Bronchial epithelial cell (primary cell): ENCODE measurements around the gene SNX24. TPM values are rescaled to one million over a fixed set of nuclear protein-coding genes. Genes with fewer than 3 reads are reported as not detected.

Experiments
- DNase-seq: peaks from one replicate; pipeline ENCODE4 v3.0.0-alpha.2; 2010; ENCODE audit warnings: low read depth
- FAIRE-seq: peaks from 2 replicates; lab custom pipeline; 2011; peaks lifted over from hg19 to GRCh38; lab: Jason Lieb, UNC
- H3K27me3 ChIP-seq: 2 replicates; pipeline ENCODE4 v1.5.1; 2011; ENCODE audit warnings: low read length; ENCODE audit not compliant: control insufficient read depth, insufficient read depth
- H3K36me3 ChIP-seq: 2 replicates; pipeline ENCODE4 v1.5.1; 2011; ENCODE audit warnings: low read length; ENCODE audit not compliant: control insufficient read depth, insufficient read depth
- H3K4me3 ChIP-seq: 2 replicates; pipeline ENCODE4 v1.5.1; 2011; ENCODE audit warnings: mild to moderate bottlenecking, low read depth, low read length, control low read depth
- total RNA-seq: library from RNA; depleted of rRNA; stranded (reverse); fragments of >200 nt; gene quantifications from 2 replicates; pipeline ENCODE4 v1.2.1, GENCODE V29; 2014
- TF ChIP-seq, protein P1 (sequence below): IDR thresholded peaks from 2 replicates; pipeline ENCODE4 v1.5.1; 2011; ENCODE audit warnings: mild to moderate bottlenecking, moderate library complexity, low read length, control low read depth, inconsistent platforms; ENCODE audit not compliant: insufficient read depth, severe bottlenecking

The SNX24 gene
- total RNA-seq, 1 donor from 2014 or later = 37.1 TPM

DNA sequence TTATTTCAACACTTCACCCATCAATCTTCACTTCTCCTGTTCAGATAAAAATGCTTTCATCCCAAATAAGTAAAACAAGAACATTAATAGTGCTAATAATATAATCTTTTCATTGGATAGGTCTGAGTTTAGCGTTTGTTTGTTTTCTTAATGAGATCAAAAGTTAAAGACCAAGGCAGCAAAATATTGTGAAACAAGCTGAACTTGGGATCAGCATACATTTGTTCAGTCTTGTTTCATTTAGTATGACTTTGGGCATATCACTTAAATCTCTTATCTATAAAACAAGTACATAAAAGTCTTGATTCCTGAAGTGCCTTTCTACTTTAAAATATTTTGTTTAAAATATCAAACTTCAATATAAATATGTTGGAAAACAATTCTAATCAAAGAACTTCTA lies 13.4 kb upstream of the SNX24 start:
- Histone ChIP-seq H3K27me3 (no peaks in the 10 kb centered on the region), H3K36me3 (no peaks in the 10 kb centered on the region), H3K4me3 (no peak overlapping the region)
- DNase-seq (no peak), FAIRE-seq (no peak)
- TF ChIP-seq, protein P1, sequence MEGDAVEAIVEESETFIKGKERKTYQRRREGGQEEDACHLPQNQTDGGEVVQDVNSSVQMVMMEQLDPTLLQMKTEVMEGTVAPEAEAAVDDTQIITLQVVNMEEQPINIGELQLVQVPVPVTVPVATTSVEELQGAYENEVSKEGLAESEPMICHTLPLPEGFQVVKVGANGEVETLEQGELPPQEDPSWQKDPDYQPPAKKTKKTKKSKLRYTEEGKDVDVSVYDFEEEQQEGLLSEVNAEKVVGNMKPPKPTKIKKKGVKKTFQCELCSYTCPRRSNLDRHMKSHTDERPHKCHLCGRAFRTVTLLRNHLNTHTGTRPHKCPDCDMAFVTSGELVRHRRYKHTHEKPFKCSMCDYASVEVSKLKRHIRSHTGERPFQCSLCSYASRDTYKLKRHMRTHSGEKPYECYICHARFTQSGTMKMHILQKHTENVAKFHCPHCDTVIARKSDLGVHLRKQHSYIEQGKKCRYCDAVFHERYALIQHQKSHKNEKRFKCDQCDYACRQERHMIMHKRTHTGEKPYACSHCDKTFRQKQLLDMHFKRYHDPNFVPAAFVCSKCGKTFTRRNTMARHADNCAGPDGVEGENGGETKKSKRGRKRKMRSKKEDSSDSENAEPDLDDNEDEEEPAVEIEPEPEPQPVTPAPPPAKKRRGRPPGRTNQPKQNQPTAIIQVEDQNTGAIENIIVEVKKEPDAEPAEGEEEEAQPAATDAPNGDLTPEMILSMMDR = no peak

DNA sequence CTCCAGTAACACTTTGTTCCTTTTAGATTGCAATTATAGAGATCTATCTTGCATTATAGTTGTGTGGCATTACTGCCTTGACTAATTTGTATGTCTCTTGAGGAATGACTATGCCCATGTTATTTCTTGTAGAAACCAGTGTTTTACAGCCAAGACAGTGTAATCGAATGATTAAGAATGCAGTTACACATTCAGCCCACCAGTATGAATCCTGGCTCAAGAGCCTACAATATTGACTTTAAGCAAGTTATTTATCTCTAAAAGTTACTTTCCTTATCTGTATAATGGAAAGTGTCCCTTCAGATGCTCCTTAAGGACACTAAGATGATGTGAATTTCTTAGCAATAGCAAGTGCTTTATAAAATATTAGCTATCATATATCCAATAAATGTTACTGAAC lies 9.7 kb upstream of the SNX24 start:
- TF ChIP-seq, protein P1 = no peak
- no peaks in the 10 kb centered on the region for H3K36me3 ChIP-seq
- FAIRE-seq = no peak
- DNase-seq = no peak
- H3K27me3 ChIP-seq = no peaks in the 10 kb centered on the region
- no peak overlapping the region for H3K4me3 ChIP-seq

DNA sequence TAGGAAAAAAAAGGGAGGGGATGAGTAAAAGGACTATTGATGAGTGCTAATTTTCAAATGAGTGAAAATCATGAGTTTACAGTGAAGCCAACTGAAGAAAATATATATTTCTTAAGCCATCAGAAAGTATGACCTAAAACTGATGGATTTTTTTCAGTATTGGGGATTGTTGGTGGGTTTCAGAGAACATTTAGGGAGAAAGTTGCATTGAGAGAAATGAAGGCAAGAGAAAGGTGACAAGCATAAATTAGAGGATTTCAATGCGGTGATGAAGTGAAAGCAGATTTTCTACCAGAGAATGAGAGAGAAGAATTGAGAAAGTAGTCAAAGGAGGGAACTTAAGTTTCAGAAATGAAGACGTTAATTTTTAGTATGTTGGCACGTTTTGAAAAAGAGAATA lies 8.5 kb upstream of the SNX24 start:
- Histone ChIP-seq H3K4me3 (no peak overlapping the region), H3K36me3 (no peaks in the 10 kb centered on the region), H3K27me3 (no peaks in the 10 kb centered on the region)
- TF ChIP-seq, protein P1 = no peak
- FAIRE-seq = no peak
- DNase-seq = no peak

DNA sequence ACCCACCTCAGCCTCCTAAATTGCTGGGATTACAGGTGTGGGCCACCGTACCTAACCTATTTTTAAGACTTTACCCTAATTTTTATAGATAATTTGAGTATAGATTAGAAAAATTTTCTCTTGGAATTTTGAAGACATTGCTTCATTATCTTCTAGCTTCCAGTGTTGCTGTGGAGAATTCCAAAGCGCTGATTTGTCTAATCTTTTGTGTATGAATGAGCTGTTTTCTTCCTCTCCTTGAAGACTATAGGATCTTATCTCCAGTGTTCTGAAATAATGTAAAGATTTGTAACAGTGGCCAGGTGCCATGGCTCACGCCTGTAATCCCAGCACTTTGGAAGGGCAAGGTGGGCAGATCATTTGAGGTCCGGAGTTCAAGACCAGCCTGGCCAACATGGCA lies 5.7 kb upstream of the SNX24 start:
- H3K4me3 ChIP-seq = no peak overlapping the region
- TF ChIP-seq, protein P1 = no peak
- FAIRE-seq (no peak), DNase-seq (no peak)
- no peaks in the 10 kb centered on the region for H3K27me3 ChIP-seq
- H3K36me3 ChIP-seq = no peaks in the 10 kb centered on the region

DNA sequence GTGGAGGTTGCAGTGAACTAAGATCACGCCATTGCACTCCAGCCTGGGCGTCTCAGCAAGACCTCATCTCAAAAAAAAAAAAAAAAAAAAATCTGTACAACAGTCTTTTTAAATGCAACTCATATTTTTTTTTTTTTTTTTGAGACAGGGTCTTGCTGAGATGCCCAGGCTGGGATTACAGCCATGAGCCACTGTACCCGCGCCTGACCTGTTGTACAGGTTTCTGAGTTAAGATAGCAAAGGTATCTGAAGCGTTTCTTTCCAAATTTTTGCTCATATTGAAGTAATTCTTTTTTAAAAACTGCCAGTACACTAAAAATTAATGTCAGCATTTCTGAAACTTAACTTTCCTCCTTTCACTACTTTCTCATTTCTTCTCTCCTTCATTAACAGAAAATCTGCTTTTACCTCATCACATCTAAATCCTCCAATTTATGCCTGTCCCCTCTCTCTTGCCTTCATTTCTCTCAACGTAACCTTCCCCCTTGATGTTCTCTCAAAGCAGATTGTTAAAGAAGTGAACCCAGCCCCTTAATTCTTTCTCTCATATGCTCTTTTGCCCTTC lies 3.3 kb upstream of the SNX24 start:
- FAIRE-seq = no peak

More for the DNA sequence above, 3.3 kb upstream of the SNX24 start:
- TF ChIP-seq, protein P1 = no peak
- no peak overlapping the region for H3K4me3 ChIP-seq
- DNase-seq = no peak
- no peaks in the 10 kb centered on the region for H3K36me3 ChIP-seq
- H3K27me3 ChIP-seq = no peaks in the 10 kb centered on the region
